ENCODE results near the gene TMEM119. TPM values are rescaled to one million over a fixed set of nuclear protein-coding genes. Genes with fewer than 3 reads are reported as not detected.

The TMEM119 gene
- total and polyA plus RNA-seq, 9 of the 15 experiments (the other 6 are each of a cell fraction or from before 2014, with no cell fraction given), result 0.18 TPM; not detected in 8

GRCh38 chr12:108629824-108630476 lies 32.1 kb upstream of the TMEM119 start (continued):
- TF ChIP-seq REST (IDR thresholded peaks at IDR 0.05; ENCODE audit: borderline replicate concordance) (no peak), REST (CRISPR knock-in tag; IDR thresholded peaks at IDR 0.05; ENCODE audit: low read depth) (no peak), JUN (IDR thresholded peaks at IDR 0.05; ENCODE audit: borderline replicate concordance, low read depth, low read length) (peak; percentile 98), JUN (CRISPR knock-in tag; IDR thresholded peaks at IDR 0.05; ENCODE audit: borderline replicate concordance) (0 out of 2 replicates have a peak, but pooled peaks have one; percentile 8), MAZ (CRISPR knock-in tag; conservative IDR thresholded peaks at IDR 0.05 in 1 of 2, IDR thresholded peaks at IDR 0.05 in 1 of 2) (peak; percentile 71 to 73; a peak in 3 of 4 replicates), ZNF57 (CRISPR knock-in tag; IDR thresholded peaks at IDR 0.05) (peak; percentile 61; the same call in 1 of the 2 replicates), ARID3B (CRISPR knock-in tag; IDR thresholded peaks at IDR 0.05; ENCODE audit: borderline replicate concordance) (peak; percentile 74; the same call in 1 of the 2 replicates), KAT7 (CRISPR knock-in tag; IDR thresholded peaks at IDR 0.05; ENCODE audit: borderline replicate concordance) (no peak), SNAPC5 (CRISPR knock-in tag; IDR thresholded peaks at IDR 0.05) (no peak), PKNOX1 (IDR thresholded peaks at IDR 0.05) (peak; percentile 46; the same call in 1 of the 2 replicates), HINFP (tag; conservative IDR thresholded peaks at IDR 0.05; ENCODE audit: low read depth) (no peak), ZFX (CRISPR knock-in tag; IDR thresholded peaks at IDR 0.05) (peak; percentile 92), ETS2 (tag; IDR thresholded peaks at IDR 0.05; ENCODE audit: borderline replicate concordance, poor library complexity, severe bottlenecking) (no peak), SAFB2 (IDR thresholded peaks at IDR 0.05; ENCODE audit: borderline replicate concordance, low read depth, low read length, severe bottlenecking) (no peak)
